WTC11 (cell line): ENCODE measurements around the gene PNMA8C. TPM values are rescaled to one million over a fixed set of nuclear protein-coding genes. Genes with fewer than 3 reads are reported as not detected.

Experiments used
- ATAC-seq: fragments of 200-7000 bp; cut with Tn5 transposase; 2 replicates; pipeline ENCODE4 v1.10.0; 2021; ENCODE audit warnings: mild to moderate bottlenecking, moderate library complexity
- CTCF ChIA-PET: fragments of 300-600 bp; sonication (Branson Sonifier 250); formaldehyde crosslinking; loops from one replicate; lab custom pipeline; 2021; ENCODE audit warnings: antibody characterized with exemption; lab: Charles Lee
- POLR2A ChIA-PET: fragments of 350-600 bp; sonication (Branson Sonifier 250); formaldehyde crosslinking; loops from one replicate; lab custom pipeline; 2021; ENCODE audit warnings: antibody characterized with exemption; lab: Charles Lee
- DNase-seq: peaks from one replicate; pipeline ENCODE4 v3.0.0; 2021; ENCODE audit warnings: low spot score
- H3K27ac Mint-ChIP-seq: 2 replicates; pipeline ENCODE4 v1.8.0; 2021; ENCODE audit warnings: mixed read lengths
- H3K27me3 Mint-ChIP-seq: 2 replicates; pipeline ENCODE4 v1.8.0; 2021; ENCODE audit warnings: low read depth, mild to moderate bottlenecking, moderate library complexity, mixed read lengths
- H3K36me3 Mint-ChIP-seq: 2 replicates; pipeline ENCODE4 v1.8.0; 2021; ENCODE audit warnings: mixed read lengths
- H3K4me1 Mint-ChIP-seq: 2 replicates; pipeline ENCODE4 v1.8.0; 2022; ENCODE audit warnings: mixed read lengths
- H3K4me3 Mint-ChIP-seq: 2 replicates; pipeline ENCODE4 v1.8.0; 2021; ENCODE audit warnings: mild to moderate bottlenecking, moderate library complexity, mixed read lengths
- H3K9me3 Mint-ChIP-seq: 2 replicates; pipeline ENCODE4 v1.8.0; 2021; ENCODE audit warnings: mixed read lengths
- ESRRA ChIP-seq: sonication (generic); formaldehyde crosslinking; IDR thresholded peaks from 2 replicates; pipeline ENCODE4 v1.8.1; 2022; ENCODE audit warnings: mild to moderate bottlenecking, missing genetic modification reagents, borderline replicate concordance
- GRHL2 ChIP-seq: fragments of 250-450 bp; sonication (Bioruptor Pico); IDR thresholded peaks from 2 replicates; pipeline ENCODE4 v1.8.0; 2022; ENCODE audit warnings: mild to moderate bottlenecking, moderate library complexity; ENCODE audit not compliant: insufficient replicate concordance, severe bottlenecking
- GTF2I ChIP-seq: fragments of 250-450 bp; sonication (Bioruptor Pico); conservative IDR thresholded peaks from 2 replicates; pipeline ENCODE4 v1.4.0; 2021; ENCODE audit warnings: mild to moderate bottlenecking
- NFYB ChIP-seq: sonication (generic); formaldehyde crosslinking; conservative IDR thresholded peaks from 2 replicates; pipeline ENCODE4 v1.8.0; 2022; ENCODE audit warnings: low read depth, missing genetic modification reagents
- TP53 ChIP-seq: sonication (generic); formaldehyde crosslinking; IDR thresholded peaks from 2 replicates; pipeline ENCODE4 v1.8.1; 2023; ENCODE audit warnings: mild to moderate bottlenecking, missing genetic modification reagents
- ZNF219 ChIP-seq: sonication (generic); formaldehyde crosslinking; IDR thresholded peaks from 2 replicates; pipeline ENCODE4 v1.8.0; 2023; ENCODE audit warnings: missing genetic modification reagents, mild to moderate bottlenecking, borderline replicate concordance
- ZNF263 ChIP-seq: sonication (generic); formaldehyde crosslinking; IDR thresholded peaks from 2 replicates; pipeline ENCODE4 v1.8.1; 2022; ENCODE audit warnings: low read depth, mild to moderate bottlenecking, moderate library complexity, missing genetic modification reagents
- ZNF671 ChIP-seq: fragments of 250-450 bp; sonication (Bioruptor Pico); IDR thresholded peaks from 2 replicates; pipeline ENCODE4 v1.8.0; 2021; ENCODE audit warnings: mild to moderate bottlenecking
- total RNA-seq: library from RNA; stranded (reverse); gene quantifications from 3 replicates; pipeline ENCODE4 v1.2.3, GENCODE V29; 2021
- TF ChIP-seq, protein P1 (sequence below): fragments of 250-450 bp; sonication (Bioruptor Pico); IDR thresholded peaks from 2 replicates; pipeline ENCODE4 v1.9.0; 2021; ENCODE audit warnings: mild to moderate bottlenecking, borderline replicate concordance
- TF ChIP-seq, protein P2 (sequence below): sonication (generic); formaldehyde crosslinking; IDR thresholded peaks from 2 replicates; pipeline ENCODE4 v1.8.1; 2022; ENCODE audit warnings: missing genetic modification reagents, borderline replicate concordance
- TF ChIP-seq, protein P3 (sequence below): sonication (generic); formaldehyde crosslinking; IDR thresholded peaks from 2 replicates; pipeline ENCODE4 v1.8.1; 2023; ENCODE audit warnings: mild to moderate bottlenecking, missing genetic modification reagents, moderate library complexity
- TF ChIP-seq, protein P4 (sequence below): sonication (generic); formaldehyde crosslinking; IDR thresholded peaks from 2 replicates; pipeline ENCODE4 v1.8.0; 2022; ENCODE audit warnings: missing genetic modification reagents
- TF ChIP-seq, protein P5 (sequence below): sonication (generic); formaldehyde crosslinking; IDR thresholded peaks from 2 replicates; pipeline ENCODE4 v1.8.0; 2023; ENCODE audit warnings: missing genetic modification reagents, mild to moderate bottlenecking, borderline replicate concordance
- TF ChIP-seq, protein P6 (sequence below): sonication (generic); formaldehyde crosslinking; IDR thresholded peaks from 2 replicates; pipeline ENCODE4 v1.8.0; 2022; ENCODE audit warnings: mild to moderate bottlenecking, missing genetic modification reagents
- TF ChIP-seq, protein P7 (sequence below): sonication (generic); formaldehyde crosslinking; IDR thresholded peaks from 2 replicates; pipeline ENCODE4 v1.8.1; 2023; ENCODE audit warnings: mild to moderate bottlenecking, missing genetic modification reagents
- TF ChIP-seq, protein P8 (sequence below): sonication (generic); formaldehyde crosslinking; IDR thresholded peaks from 2 replicates; pipeline ENCODE4 v1.8.1; 2022; ENCODE audit warnings: low read depth, mild to moderate bottlenecking, moderate library complexity, missing genetic modification reagents, borderline replicate concordance

PNMA8C gene
- total RNA-seq, 1 experiment from 2014 or later: 1.2 TPM

DNA sequence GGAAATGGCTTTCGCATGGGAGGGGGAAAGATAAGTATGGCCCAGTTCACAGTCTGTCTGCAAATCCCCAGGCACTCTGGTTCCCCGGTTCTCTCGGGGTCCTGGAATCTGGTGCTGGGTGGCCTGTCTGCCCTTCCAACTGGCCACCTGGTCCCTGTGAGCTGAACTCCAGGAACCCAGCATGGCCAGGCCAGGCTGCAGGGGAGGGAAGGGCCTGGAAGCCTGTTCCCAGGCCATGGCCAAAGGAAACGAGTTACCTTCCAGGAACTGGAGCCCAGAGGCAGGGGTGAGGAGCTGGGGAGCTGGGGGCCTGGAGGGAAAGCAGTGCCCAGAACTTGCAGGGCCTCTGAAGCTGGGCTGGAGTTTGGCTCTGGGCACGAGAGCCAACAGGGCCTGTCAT lies 19.1 kb upstream of the PNMA8C start:
- DNase-seq (no peak), ATAC-seq (no peak)
- TF ChIP-seq, protein P1, sequence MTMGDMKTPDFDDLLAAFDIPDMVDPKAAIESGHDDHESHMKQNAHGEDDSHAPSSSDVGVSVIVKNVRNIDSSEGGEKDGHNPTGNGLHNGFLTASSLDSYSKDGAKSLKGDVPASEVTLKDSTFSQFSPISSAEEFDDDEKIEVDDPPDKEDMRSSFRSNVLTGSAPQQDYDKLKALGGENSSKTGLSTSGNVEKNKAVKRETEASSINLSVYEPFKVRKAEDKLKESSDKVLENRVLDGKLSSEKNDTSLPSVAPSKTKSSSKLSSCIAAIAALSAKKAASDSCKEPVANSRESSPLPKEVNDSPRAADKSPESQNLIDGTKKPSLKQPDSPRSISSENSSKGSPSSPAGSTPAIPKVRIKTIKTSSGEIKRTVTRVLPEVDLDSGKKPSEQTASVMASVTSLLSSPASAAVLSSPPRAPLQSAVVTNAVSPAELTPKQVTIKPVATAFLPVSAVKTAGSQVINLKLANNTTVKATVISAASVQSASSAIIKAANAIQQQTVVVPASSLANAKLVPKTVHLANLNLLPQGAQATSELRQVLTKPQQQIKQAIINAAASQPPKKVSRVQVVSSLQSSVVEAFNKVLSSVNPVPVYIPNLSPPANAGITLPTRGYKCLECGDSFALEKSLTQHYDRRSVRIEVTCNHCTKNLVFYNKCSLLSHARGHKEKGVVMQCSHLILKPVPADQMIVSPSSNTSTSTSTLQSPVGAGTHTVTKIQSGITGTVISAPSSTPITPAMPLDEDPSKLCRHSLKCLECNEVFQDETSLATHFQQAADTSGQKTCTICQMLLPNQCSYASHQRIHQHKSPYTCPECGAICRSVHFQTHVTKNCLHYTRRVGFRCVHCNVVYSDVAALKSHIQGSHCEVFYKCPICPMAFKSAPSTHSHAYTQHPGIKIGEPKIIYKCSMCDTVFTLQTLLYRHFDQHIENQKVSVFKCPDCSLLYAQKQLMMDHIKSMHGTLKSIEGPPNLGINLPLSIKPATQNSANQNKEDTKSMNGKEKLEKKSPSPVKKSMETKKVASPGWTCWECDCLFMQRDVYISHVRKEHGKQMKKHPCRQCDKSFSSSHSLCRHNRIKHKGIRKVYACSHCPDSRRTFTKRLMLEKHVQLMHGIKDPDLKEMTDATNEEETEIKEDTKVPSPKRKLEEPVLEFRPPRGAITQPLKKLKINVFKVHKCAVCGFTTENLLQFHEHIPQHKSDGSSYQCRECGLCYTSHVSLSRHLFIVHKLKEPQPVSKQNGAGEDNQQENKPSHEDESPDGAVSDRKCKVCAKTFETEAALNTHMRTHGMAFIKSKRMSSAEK: no peak
- Mint-ChIP-seq H3K36me3 (peaks cover 7% of the 10 kb centered on the region; the same call in 1 of the 2 replicates), H3K9me3 (peaks cover 9% of the 10 kb centered on the region), H3K27ac (no peak overlapping the region), H3K4me1 (no peaks in the 10 kb centered on the region), H3K4me3 (no peak overlapping the region), H3K27me3 (peaks cover 3% of the 10 kb centered on the region)
- ChIA-PET POLR2A (no interaction called here), CTCF (interaction anchor here (1.4 kb wide), 1 partner anchor 81 kb away, joined by 4 read pairs; no protein-coding TSS in a partner anchor)

DNA sequence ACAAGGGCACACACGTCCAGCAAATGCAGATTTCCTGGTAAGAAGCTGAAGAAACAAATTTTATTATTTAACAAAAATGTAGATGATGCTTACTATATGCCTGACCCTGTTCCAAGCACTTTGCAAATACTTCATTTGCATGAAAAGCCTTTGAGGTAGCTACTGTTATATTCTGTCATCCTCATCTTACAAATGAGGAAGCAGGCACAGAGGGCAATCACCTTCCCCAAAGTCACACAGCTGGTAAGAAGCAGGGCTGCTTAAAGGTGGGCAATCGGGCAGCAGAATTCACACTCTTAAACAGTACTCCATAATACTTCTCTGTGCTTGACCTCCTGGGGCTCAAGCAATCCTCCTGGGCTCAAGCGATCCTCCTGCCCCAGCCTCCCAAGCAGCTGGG lies 18.3 kb upstream of the PNMA8C start:
- Mint-ChIP-seq H3K4me3 (no peak overlapping the region), H3K4me1 (no peaks in the 10 kb centered on the region), H3K27me3 (peaks cover 3% of the 10 kb centered on the region), H3K36me3 (peaks cover 7% of the 10 kb centered on the region; the same call in 1 of the 2 replicates), H3K9me3 (peaks cover 9% of the 10 kb centered on the region), H3K27ac (no peak overlapping the region)
- no peak for DNase-seq
- ATAC-seq: no peak
- ChIA-PET POLR2A (no interaction called here), CTCF (interaction anchor here (1.4 kb wide), 1 partner anchor 82 kb away, joined by 4 read pairs; no protein-coding TSS in a partner anchor)
- TF ChIP-seq ZNF263 (CRISPR knock-in tag) (no peak), GTF2I (CRISPR knock-in tag) (no peak), NFYB (CRISPR knock-in tag) (no peak), GRHL2 (CRISPR knock-in tag) (no peak), ZNF219 (CRISPR knock-in tag) (no peak), TP53 (no peak), ESRRA (CRISPR knock-in tag) (no peak), ZNF671 (CRISPR knock-in tag) (no peak)
- TF ChIP-seq, protein P2, sequence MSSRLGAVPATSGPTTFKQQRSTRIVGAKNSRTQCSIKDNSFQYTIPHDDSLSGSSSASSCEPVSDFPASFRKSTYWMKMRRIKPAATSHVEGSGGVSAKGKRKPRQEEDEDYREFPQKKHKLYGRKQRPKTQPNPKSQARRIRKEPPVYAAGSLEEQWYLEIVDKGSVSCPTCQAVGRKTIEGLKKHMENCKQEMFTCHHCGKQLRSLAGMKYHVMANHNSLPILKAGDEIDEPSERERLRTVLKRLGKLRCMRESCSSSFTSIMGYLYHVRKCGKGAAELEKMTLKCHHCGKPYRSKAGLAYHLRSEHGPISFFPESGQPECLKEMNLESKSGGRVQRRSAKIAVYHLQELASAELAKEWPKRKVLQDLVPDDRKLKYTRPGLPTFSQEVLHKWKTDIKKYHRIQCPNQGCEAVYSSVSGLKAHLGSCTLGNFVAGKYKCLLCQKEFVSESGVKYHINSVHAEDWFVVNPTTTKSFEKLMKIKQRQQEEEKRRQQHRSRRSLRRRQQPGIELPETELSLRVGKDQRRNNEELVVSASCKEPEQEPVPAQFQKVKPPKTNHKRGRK (CRISPR knock-in tag): no peak
- TF ChIP-seq, protein P3, sequence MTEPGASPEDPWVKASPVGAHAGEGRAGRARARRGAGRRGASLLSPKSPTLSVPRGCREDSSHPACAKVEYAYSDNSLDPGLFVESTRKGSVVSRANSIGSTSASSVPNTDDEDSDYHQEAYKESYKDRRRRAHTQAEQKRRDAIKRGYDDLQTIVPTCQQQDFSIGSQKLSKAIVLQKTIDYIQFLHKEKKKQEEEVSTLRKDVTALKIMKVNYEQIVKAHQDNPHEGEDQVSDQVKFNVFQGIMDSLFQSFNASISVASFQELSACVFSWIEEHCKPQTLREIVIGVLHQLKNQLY (CRISPR knock-in tag): no peak
- TF ChIP-seq, protein P4, sequence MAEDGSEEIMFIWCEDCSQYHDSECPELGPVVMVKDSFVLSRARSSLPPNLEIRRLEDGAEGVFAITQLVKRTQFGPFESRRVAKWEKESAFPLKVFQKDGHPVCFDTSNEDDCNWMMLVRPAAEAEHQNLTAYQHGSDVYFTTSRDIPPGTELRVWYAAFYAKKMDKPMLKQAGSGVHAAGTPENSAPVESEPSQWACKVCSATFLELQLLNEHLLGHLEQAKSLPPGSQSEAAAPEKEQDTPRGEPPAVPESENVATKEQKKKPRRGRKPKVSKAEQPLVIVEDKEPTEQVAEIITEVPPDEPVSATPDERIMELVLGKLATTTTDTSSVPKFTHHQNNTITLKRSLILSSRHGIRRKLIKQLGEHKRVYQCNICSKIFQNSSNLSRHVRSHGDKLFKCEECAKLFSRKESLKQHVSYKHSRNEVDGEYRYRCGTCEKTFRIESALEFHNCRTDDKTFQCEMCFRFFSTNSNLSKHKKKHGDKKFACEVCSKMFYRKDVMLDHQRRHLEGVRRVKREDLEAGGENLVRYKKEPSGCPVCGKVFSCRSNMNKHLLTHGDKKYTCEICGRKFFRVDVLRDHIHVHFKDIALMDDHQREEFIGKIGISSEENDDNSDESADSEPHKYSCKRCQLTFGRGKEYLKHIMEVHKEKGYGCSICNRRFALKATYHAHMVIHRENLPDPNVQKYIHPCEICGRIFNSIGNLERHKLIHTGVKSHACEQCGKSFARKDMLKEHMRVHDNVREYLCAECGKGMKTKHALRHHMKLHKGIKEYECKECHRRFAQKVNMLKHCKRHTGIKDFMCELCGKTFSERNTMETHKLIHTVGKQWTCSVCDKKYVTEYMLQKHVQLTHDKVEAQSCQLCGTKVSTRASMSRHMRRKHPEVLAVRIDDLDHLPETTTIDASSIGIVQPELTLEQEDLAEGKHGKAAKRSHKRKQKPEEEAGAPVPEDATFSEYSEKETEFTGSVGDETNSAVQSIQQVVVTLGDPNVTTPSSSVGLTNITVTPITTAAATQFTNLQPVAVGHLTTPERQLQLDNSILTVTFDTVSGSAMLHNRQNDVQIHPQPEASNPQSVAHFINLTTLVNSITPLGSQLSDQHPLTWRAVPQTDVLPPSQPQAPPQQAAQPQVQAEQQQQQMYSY: no peak
- TF ChIP-seq, protein P5, sequence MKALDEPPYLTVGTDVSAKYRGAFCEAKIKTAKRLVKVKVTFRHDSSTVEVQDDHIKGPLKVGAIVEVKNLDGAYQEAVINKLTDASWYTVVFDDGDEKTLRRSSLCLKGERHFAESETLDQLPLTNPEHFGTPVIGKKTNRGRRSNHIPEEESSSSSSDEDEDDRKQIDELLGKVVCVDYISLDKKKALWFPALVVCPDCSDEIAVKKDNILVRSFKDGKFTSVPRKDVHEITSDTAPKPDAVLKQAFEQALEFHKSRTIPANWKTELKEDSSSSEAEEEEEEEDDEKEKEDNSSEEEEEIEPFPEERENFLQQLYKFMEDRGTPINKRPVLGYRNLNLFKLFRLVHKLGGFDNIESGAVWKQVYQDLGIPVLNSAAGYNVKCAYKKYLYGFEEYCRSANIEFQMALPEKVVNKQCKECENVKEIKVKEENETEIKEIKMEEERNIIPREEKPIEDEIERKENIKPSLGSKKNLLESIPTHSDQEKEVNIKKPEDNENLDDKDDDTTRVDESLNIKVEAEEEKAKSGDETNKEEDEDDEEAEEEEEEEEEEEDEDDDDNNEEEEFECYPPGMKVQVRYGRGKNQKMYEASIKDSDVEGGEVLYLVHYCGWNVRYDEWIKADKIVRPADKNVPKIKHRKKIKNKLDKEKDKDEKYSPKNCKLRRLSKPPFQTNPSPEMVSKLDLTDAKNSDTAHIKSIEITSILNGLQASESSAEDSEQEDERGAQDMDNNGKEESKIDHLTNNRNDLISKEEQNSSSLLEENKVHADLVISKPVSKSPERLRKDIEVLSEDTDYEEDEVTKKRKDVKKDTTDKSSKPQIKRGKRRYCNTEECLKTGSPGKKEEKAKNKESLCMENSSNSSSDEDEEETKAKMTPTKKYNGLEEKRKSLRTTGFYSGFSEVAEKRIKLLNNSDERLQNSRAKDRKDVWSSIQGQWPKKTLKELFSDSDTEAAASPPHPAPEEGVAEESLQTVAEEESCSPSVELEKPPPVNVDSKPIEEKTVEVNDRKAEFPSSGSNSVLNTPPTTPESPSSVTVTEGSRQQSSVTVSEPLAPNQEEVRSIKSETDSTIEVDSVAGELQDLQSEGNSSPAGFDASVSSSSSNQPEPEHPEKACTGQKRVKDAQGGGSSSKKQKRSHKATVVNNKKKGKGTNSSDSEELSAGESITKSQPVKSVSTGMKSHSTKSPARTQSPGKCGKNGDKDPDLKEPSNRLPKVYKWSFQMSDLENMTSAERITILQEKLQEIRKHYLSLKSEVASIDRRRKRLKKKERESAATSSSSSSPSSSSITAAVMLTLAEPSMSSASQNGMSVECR (CRISPR knock-in tag): no peak
- TF ChIP-seq, protein P6, sequence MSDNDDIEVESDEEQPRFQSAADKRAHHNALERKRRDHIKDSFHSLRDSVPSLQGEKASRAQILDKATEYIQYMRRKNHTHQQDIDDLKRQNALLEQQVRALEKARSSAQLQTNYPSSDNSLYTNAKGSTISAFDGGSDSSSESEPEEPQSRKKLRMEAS (CRISPR knock-in tag): no peak
- TF ChIP-seq, protein P7, sequence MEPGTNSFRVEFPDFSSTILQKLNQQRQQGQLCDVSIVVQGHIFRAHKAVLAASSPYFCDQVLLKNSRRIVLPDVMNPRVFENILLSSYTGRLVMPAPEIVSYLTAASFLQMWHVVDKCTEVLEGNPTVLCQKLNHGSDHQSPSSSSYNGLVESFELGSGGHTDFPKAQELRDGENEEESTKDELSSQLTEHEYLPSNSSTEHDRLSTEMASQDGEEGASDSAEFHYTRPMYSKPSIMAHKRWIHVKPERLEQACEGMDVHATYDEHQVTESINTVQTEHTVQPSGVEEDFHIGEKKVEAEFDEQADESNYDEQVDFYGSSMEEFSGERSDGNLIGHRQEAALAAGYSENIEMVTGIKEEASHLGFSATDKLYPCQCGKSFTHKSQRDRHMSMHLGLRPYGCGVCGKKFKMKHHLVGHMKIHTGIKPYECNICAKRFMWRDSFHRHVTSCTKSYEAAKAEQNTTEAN (CRISPR knock-in tag): no peak
- TF ChIP-seq, protein P8, sequence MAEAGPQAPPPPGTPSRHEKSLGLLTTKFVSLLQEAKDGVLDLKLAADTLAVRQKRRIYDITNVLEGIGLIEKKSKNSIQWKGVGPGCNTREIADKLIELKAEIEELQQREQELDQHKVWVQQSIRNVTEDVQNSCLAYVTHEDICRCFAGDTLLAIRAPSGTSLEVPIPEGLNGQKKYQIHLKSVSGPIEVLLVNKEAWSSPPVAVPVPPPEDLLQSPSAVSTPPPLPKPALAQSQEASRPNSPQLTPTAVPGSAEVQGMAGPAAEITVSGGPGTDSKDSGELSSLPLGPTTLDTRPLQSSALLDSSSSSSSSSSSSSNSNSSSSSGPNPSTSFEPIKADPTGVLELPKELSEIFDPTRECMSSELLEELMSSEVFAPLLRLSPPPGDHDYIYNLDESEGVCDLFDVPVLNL (CRISPR knock-in tag): no peak
